ENCODE data around the gene POLG2.
"Not testable (repeated sequence)": the region's sequence is repeated elsewhere in the genome, so short reads cannot be mapped to it uniquely, and the experiment has no call there.

The POLG2 gene

DNA sequence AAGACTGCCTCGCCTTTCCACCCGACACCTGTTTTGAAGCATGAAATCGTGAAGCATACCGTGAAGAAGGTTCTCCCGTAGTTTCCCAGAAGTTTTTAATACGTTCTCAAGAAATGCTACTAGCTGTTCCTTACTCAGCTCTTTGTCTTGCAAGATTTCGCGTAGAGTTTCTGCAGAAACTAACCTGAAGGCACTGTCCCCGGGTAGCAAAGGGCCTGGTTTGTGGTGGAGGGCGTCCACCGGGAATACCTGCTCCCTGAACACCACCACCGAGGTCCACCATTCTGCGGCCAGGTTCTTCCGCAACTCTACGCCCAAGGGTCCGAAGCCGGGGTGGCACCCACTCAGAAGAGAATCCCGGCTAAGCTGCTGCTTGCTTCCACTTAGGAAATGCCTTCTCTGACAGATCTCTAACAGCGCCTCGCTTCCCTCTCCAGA, 487 bp downstream of the POLG2 start:
- TF ChIP-seq, protein P1, sequence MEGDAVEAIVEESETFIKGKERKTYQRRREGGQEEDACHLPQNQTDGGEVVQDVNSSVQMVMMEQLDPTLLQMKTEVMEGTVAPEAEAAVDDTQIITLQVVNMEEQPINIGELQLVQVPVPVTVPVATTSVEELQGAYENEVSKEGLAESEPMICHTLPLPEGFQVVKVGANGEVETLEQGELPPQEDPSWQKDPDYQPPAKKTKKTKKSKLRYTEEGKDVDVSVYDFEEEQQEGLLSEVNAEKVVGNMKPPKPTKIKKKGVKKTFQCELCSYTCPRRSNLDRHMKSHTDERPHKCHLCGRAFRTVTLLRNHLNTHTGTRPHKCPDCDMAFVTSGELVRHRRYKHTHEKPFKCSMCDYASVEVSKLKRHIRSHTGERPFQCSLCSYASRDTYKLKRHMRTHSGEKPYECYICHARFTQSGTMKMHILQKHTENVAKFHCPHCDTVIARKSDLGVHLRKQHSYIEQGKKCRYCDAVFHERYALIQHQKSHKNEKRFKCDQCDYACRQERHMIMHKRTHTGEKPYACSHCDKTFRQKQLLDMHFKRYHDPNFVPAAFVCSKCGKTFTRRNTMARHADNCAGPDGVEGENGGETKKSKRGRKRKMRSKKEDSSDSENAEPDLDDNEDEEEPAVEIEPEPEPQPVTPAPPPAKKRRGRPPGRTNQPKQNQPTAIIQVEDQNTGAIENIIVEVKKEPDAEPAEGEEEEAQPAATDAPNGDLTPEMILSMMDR (conservative IDR thresholded peaks at IDR 0.05): no peak
- peak overlapping the region; percentile 75 for H3K27ac ChIP-seq

DNA sequence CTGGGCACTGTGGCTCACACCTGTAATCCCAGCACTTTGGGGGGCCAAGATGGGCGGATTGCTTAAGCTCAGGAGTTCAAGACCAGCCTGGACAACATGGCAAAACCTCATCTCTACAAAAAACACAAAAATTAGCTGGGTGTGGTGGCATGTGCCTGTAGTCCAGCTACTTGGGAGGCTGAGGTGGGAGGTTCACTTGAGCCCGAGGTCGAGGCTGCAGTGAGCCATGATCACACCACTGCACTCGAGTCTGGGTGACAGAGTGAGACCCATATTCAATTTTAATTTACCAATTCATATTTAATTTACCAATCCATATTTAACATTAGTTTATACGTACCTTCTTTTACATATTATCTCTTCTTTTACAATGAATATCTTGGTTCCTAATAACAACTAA, 1.6 kb downstream of the POLG2 start:
- H3K27ac ChIP-seq: not testable (repeated sequence)

DNA sequence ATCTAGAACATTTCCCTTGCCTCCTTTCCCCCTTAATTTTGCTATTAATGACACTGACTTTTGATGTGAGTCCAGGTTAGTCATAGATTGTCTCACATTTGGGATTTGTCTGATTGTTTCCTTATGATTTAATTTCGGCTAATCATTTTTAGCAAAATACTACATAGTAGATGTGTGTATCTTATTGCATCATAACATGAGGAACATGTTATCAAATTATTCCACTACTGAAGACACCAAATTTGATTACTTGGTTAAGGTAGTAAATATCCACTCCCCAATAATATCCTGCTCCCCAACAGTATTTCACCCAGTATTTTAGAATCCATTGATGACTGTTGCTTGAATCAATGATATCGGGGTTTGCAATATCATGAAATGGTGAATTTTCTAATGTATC, 2.7 kb downstream of the POLG2 start:
- H3K27ac ChIP-seq: no peak overlapping the region
- TF ChIP-seq, protein P1 (conservative IDR thresholded peaks at IDR 0.05): no peak

DNA sequence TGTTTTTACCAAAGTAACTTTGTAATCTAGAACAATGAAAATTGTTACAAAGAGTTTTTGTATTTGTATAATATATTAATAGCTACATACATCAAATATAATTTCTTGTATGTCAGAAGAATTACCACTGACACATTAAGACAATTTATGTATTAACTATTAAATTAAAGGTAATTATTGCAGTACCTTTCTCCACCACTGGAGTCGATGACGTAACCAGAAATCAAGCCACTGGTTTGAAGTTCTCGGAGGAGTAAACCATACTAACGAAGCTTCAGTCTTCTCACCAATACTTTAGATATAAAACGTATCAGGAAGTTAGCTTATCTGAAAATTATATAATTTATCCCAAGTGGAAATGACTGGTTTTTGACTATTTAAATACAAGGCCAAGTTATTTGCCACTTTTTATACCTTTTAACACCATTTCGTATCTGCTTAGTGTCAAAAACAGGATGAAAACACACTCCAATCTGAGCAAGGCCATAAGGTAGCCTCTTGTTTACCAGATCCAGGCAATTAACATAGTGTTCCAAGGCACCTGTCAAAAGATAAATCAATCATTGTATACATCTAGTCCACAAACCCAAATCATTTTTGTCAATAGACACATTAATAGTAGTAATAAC, 4.3 kb downstream of the POLG2 start:
- TF ChIP-seq, protein P1 (conservative IDR thresholded peaks at IDR 0.05): peak; percentile 28; the same call in 1 of the 2 replicates
- H3K27ac ChIP-seq: no peak overlapping the region

GRCh38 chr17:64491994-64492393, 4.9 kb downstream of the POLG2 start:
- no peak overlapping the region for H3K27ac ChIP-seq
- TF ChIP-seq, protein P1 (conservative IDR thresholded peaks at IDR 0.05): no peak

- TF ChIP-seq, protein P1 (conservative IDR thresholded peaks at IDR 0.05): peak; percentile 64
These were observed 5.6 kb downstream of the POLG2 start for GRCh38 chr17:64491034-64491860.

DNA sequence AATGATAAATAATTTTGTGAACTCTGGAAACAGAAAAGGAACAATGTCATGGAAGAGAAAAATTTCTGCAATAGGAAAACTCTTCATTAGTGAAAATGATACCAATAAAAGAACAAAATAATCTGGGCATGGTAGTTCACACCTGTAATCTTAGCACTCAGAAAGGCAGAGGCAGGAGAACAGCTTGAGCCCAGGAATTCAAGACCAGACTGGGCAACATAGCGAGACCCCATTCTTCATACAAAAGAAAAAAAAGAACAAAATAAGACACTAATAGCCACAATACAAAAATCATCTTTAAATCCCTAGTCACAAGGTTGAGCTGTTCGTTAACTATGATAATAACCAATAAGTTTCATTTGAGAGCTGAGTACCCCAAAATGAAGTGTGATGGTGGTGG, 8.6 kb downstream of the POLG2 start:
- TF ChIP-seq, protein P1 (conservative IDR thresholded peaks at IDR 0.05): no peak
- no peak overlapping the region for H3K27ac ChIP-seq

More at GRCh38 chr17:64491034-64491860, 5.6 kb downstream of the POLG2 start:
- no peak overlapping the region for H3K27ac ChIP-seq

- TF ChIP-seq, protein P1 (conservative IDR thresholded peaks at IDR 0.05): no peak
- no peak overlapping the region for H3K27ac ChIP-seq
These were observed 12.5 kb downstream of the POLG2 start for GRCh38 chr17:64484380-64484779.

Measured in VCaP (cell line).